Upper lobe of right lung (tissue), 1 donor: ENCODE measurements around the gene IL1R1. TPM values are rescaled to one million over a fixed set of nuclear protein-coding genes. Genes with fewer than 3 reads are reported as not detected.

Experiments used
- ATAC-seq: fragments of 200-7000 bp; cut with Tn5 transposase; one replicate; pipeline ENCODE4 v1.9.1; 2020; ENCODE audit warnings: mild to moderate bottlenecking, moderate library complexity
- DNase-seq: peaks from one replicate; pipeline ENCODE4 v3.0.0-alpha.2; 2020
- H3K27ac ChIP-seq: fragments of 200-600 bp; one replicate; pipeline ENCODE4 v1.8.0; 2022
- H3K27me3 ChIP-seq: fragments of 200-600 bp; one replicate; pipeline ENCODE4 v1.8.0; 2022; ENCODE audit warnings: mild to moderate bottlenecking
- H3K36me3 ChIP-seq: fragments of 200-600 bp; one replicate; pipeline ENCODE4 v1.8.0; 2022
- H3K4me1 ChIP-seq: fragments of 200-600 bp; one replicate; pipeline ENCODE4 v1.8.0; 2022
- H3K4me3 ChIP-seq: fragments of 200-600 bp; one replicate; pipeline ENCODE4 v1.8.0; 2022; ENCODE audit warnings: mild to moderate bottlenecking
- H3K9me3 ChIP-seq: fragments of 200-600 bp; one replicate; pipeline ENCODE4 v1.8.0; 2022
- intact Hi-C: fragments of 100-400 bp; cut with DNase I; formaldehyde crosslinking; loops from one replicate; pipeline ENCODE4 v1.11.0; 2022
- total RNA-seq: library from RNA; stranded (reverse); fragmentation: NEBNext Ultra II Directional; extraction: Animal tissue kit (Norgen Biotek cat#: 25700); gene quantifications from one replicate; pipeline ENCODE4 v1.2.1, GENCODE V29; 2021
- TF ChIP-seq, protein P1 (sequence below): fragments of 200-600 bp; IDR thresholded peaks from one replicate; pipeline ENCODE4 v1.8.0; 2022; ENCODE audit warnings: antibody characterized with exemption
- donor health status: DM: no; HTN: yes; CAD: no; lungs with severe emphysema.

IL1R1 gene
- total RNA-seq, 1 donor from 2014 or later, result 196 TPM

DNA sequence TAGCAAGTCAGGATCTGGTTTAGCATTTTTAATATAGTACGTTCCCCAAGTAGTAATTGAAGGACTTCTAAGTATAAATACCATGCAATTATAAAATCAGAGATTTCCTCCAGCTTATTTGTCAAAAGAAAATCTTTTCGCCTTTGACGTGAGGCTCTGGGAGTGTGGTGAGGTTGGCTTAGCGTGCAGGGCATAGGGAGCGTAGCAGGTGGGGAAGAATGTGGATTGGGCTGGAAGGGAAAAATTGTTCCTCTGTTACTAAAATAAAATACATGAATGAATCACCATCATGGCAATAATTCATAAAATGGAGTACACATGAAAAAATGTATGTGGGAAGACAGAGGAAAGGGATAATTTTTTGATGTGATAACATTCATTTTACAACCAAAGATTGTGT lies 38.8 kb downstream of the IL1R1 start:
- no peak for ATAC-seq
- no peak overlapping the region for H3K27ac ChIP-seq
- no peak overlapping the region for H3K4me3 ChIP-seq
- H3K36me3 ChIP-seq, result peaks cover 37% of the 10 kb centered on the region
- intact Hi-C loops, result loop anchor here (10.0 kb wide), 1 partner anchor 53 kb away; no protein-coding TSS in a partner anchor
- TF ChIP-seq, protein P1, sequence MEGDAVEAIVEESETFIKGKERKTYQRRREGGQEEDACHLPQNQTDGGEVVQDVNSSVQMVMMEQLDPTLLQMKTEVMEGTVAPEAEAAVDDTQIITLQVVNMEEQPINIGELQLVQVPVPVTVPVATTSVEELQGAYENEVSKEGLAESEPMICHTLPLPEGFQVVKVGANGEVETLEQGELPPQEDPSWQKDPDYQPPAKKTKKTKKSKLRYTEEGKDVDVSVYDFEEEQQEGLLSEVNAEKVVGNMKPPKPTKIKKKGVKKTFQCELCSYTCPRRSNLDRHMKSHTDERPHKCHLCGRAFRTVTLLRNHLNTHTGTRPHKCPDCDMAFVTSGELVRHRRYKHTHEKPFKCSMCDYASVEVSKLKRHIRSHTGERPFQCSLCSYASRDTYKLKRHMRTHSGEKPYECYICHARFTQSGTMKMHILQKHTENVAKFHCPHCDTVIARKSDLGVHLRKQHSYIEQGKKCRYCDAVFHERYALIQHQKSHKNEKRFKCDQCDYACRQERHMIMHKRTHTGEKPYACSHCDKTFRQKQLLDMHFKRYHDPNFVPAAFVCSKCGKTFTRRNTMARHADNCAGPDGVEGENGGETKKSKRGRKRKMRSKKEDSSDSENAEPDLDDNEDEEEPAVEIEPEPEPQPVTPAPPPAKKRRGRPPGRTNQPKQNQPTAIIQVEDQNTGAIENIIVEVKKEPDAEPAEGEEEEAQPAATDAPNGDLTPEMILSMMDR, result no peak
- no peaks in the 10 kb centered on the region for H3K4me1 ChIP-seq
- no peaks in the 10 kb centered on the region for H3K9me3 ChIP-seq
- DNase-seq, result no peak
- no peaks in the 10 kb centered on the region for H3K27me3 ChIP-seq

DNA sequence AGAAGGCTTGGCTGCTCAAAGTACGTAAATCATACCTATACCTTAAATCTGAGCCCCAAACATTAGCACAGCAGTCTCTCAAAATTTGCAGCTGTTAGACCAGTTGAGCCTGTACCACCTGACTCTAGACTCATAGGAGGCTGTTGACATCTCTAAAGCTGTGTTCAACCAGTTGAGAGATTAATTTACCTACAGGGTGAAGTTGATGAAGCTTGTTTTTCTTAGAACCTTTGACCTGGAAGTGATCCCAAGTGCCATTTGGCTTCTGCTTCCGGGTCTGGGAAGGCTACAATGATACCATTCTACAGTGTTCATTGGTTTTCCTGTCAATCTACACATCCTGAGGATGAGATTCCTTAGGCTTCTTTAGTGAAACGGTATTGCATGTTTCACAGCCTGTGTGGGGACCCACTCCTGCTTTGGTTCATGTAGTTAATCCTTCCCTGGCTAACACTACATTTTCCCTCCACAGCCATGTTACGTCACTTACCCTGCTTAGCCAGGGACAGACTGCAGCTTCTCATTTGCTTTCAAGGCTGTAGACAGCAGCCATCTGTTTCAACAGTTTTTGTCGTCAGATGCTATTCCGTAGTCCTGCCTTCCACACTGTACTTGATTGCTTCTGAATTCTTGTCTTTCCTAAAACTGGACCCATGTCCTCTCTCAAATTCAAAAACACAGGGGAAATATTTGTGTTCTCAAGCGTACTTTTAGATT lies 39.5 kb downstream of the IL1R1 start:
- no peak overlapping the region for H3K27ac ChIP-seq
- TF ChIP-seq, protein P1, result no peak
- ATAC-seq, result no peak
- H3K4me3 ChIP-seq, result no peak overlapping the region
- H3K36me3 ChIP-seq, result peaks cover 30% of the 10 kb centered on the region
- no peaks in the 10 kb centered on the region for H3K4me1 ChIP-seq
- H3K27me3 ChIP-seq, result no peaks in the 10 kb centered on the region
- intact Hi-C loops, result loop anchor here (10.0 kb wide), 1 partner anchor 53 kb away; no protein-coding TSS in a partner anchor
- DNase-seq, result no peak
- no peaks in the 10 kb centered on the region for H3K9me3 ChIP-seq

DNA sequence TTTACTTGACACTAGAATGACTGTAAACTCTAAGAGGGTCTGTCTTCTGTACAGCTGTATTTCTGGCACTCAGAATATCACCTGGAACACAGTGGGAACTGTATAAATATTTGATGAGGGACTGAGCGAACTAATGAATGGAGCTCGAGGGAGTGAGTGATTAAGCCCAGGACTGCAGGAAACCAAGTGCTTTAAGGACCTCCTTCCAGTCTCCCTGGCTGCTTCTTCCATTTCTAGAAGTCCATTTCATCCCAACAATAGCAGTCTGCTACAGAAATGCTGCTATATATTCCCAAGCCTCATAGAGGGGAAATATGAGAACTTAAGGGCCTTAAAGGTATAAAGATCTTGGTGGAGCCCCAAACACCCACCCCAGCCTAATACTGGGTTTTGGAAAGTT lies 41.5 kb downstream of the IL1R1 start:
- Histone ChIP-seq H3K4me1 (no peaks in the 10 kb centered on the region), H3K9me3 (no peaks in the 10 kb centered on the region), H3K4me3 (no peak overlapping the region), H3K27me3 (no peaks in the 10 kb centered on the region), H3K27ac (no peak overlapping the region), H3K36me3 (peaks cover 12% of the 10 kb centered on the region)
- TF ChIP-seq, protein P1, result no peak
- no peak for ATAC-seq
- intact Hi-C loops, result loop anchor here (10.0 kb wide), 1 partner anchor 51 kb away; no protein-coding TSS in a partner anchor
- no peak for DNase-seq

- intact Hi-C loops, result loop anchor here (10.0 kb wide), 1 partner anchor 50 kb away; no protein-coding TSS in a partner anchor
- H3K4me3 ChIP-seq, result no peak overlapping the region
- no peaks in the 10 kb centered on the region for H3K4me1 ChIP-seq
- H3K27me3 ChIP-seq, result no peaks in the 10 kb centered on the region
- TF ChIP-seq, protein P1, result no peak
- ATAC-seq (no peak), DNase-seq (no peak)
- no peaks in the 10 kb centered on the region for H3K9me3 ChIP-seq
- H3K27ac ChIP-seq, result no peak overlapping the region
- peaks cover 7% of the 10 kb centered on the region for H3K36me3 ChIP-seq
Measured at GRCh38 chr2:102184568-102184967, 42.0 kb downstream of the IL1R1 start.

DNA sequence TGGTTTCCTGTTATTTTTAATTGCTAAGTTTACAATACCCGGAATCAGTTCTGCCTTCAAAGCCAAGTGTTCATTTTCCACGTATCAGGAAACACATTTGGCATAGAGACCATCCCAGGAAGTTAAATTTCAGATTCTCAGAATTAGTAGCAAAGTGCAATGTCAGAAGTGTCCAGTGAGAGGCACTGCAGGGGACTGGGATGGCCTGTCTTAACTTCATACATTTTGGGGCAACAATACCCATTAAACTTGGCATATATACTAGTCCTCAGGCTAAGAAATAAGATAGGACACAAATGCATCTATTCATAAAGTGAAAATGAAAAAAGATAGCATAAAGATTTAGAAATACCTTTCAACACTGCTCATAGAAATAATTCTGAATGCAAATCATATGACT lies 42.8 kb downstream of the IL1R1 start:
- H3K36me3 ChIP-seq, result no peaks in the 10 kb centered on the region
- no peaks in the 10 kb centered on the region for H3K27me3 ChIP-seq
- TF ChIP-seq, protein P1, result peak; percentile 67
- H3K4me1 ChIP-seq, result no peaks in the 10 kb centered on the region
- peak; percentile 8 for ATAC-seq
- no peak overlapping the region for H3K27ac ChIP-seq
- intact Hi-C loops, result loop anchor here (10.0 kb wide), 1 partner anchor 49 kb away; no protein-coding TSS in a partner anchor
- no peak overlapping the region for H3K4me3 ChIP-seq
- H3K9me3 ChIP-seq, result no peaks in the 10 kb centered on the region
- no peak for DNase-seq
